Skeletal muscle tissue (tissue), 4 donors: ENCODE data around the gene URB2. TPM values are rescaled to one million over a fixed set of nuclear protein-coding genes. Genes with fewer than 3 reads are reported as not detected.
A peak's percentile ranks its signal among the peaks of the same experiment; 100 is the strongest.

Experiments
- H3K27ac ChIP-seq: one replicate; pipeline ENCODE4 v1.7.0; 2013; ENCODE audit warnings: mild to moderate bottlenecking, low read depth, low read length, inconsistent platforms
- H3K27me3 ChIP-seq, 3 donors: one replicate each; pipeline ENCODE4 v1.7.0; 2013; ENCODE audit warnings: low read length in 3 of 3; ENCODE audit not compliant: control insufficient read depth in 3 of 3, insufficient read depth in 3 of 3
- H3K36me3 ChIP-seq, 3 donors: one replicate each; pipeline ENCODE4 v1.7.0; 2013; ENCODE audit warnings: low read length in 3 of 3; ENCODE audit not compliant: control insufficient read depth in 3 of 3, insufficient read depth in 3 of 3
- H3K4me1 ChIP-seq, 3 donors: one replicate each; pipeline ENCODE4 v1.7.0; 2013; ENCODE audit warnings: low read length in 3 of 3, mild to moderate bottlenecking in 3 of 3; ENCODE audit not compliant: control insufficient read depth in 3 of 3, insufficient read depth in 3 of 3
- H3K4me3 ChIP-seq, 3 donors: one replicate each; pipeline ENCODE4 v1.7.0; 2013; ENCODE audit warnings: low read length in 3 of 3
- H3K9ac ChIP-seq, 3 donors: one replicate each; pipeline ENCODE4 v1.7.0; 2013; ENCODE audit warnings: low read length in 3 of 3, mild to moderate bottlenecking in 3 of 3, moderate library complexity in 2 of 3, low read depth in 1 of 3
- H3K9me3 ChIP-seq, 3 donors: one replicate each; pipeline ENCODE4 v1.7.0; 2013; ENCODE audit warnings: low read length in 3 of 3; ENCODE audit not compliant: control insufficient read depth in 3 of 3
- total RNA-seq: library from RNA; depleted of rRNA; stranded (reverse); fragments of >200 nt; gene quantifications from one replicate; pipeline ENCODE4 v1.2.3, GENCODE V29; 2014
- donor health status: Osteomylitis.

Gene URB2
- total RNA-seq, 1 donor from 2014 or later: 11.0 TPM

DNA sequence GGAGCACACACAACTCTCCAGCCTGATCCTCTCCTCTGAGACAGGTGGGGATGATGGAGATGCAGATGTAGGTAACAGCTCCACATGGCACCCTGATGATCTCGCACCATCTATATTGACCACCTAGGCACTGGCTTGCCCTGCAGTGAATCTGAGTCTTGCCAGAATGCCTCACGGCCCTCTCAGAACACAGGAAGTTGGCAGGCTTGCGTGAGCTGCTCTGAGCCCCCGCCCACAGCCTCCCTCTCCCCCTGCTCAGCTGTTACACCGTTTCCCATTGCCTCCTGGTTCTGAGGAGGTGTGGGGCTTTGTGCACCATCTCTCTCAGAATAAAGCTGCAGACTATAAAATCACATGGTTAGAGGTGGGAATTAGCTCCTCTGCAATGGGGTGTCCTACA lies 48.0 kb downstream of the URB2 start:
- Histone ChIP-seq H3K9me3 (no peaks in the 10 kb centered on the region), H3K36me3 (no peaks in the 10 kb centered on the region), H3K9ac (no peak overlapping the region), H3K4me3 (no peak overlapping the region), H3K27me3 (no peaks in the 10 kb centered on the region), H3K27ac (no peak overlapping the region), H3K4me1 (no peaks in the 10 kb centered on the region)

DNA sequence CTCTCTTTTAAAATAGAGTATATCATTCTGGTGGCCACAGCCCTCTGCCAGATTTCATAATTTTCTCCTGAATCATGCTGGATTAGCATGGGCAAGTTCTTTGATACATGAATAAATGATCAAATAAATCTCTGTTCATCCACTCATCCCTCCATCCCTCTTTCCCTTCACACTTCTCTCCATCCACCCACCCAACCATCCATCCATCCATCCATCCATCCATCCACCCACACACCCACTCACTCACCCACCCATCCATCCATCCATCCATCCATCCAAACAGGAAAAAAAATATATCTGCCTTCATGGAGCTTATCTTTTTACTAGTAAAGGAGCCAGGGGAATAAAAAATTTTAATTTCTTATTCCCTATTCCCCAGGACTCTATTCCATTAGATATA lies 49.3 kb downstream of the URB2 start:
- no peaks in the 10 kb centered on the region for H3K36me3 ChIP-seq
- no peak overlapping the region for H3K9ac ChIP-seq
- no peaks in the 10 kb centered on the region for H3K4me1 ChIP-seq
- H3K27ac ChIP-seq: no peak overlapping the region
- no peaks in the 10 kb centered on the region for H3K27me3 ChIP-seq
- no peaks in the 10 kb centered on the region for H3K9me3 ChIP-seq
- no peak overlapping the region for H3K4me3 ChIP-seq

DNA sequence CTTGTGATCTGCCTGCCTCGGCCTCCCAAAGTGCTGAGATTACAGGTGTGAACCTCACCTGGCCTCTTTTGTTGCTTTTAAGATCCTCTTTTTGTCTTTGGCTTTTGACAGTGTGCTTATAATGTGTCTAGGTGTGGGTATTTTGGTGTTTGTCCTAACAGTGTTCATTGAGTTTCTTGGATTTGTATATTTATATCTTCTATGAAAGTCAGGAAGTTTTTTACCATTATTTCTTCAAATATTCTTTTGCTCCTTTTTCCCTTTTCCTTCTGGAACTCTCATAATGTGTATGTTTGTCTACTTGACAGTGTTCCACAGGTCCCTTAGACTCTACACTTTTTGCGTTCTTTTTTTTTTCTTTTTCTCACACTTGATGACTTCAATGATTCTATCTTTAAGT lies 59.1 kb downstream of the URB2 start:
- Histone ChIP-seq H3K27me3 (no peaks in the 10 kb centered on the region), H3K4me1 (no peaks in the 10 kb centered on the region), H3K27ac (no peak overlapping the region), H3K9me3 (peaks cover 0 to 3% (median 2%) of the 10 kb centered on the region in 3 donors), H3K36me3 (no peaks in the 10 kb centered on the region), H3K9ac (no peak overlapping the region), H3K4me3 (no peak overlapping the region)

DNA sequence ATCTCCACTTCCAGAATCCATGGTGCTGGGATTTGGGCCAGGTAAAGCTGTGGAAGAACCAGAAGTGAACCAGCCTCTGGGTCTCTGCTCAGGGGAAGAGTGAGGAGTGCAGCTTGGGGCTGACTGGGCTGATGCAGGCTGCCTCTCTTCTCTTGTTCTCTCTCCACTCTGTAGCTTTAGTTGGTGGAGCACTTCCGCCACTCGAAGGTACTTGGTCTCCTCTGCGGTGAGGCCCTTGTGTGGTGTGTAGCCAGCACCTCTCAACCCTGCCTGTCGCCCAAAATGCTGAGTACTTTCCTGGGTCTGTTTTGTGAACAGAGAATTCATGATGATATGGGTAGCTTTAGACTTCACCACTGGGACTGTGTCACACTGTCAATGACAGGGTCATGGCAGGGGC lies 63.2 kb downstream of the URB2 start:
- no peak overlapping the region for H3K4me3 ChIP-seq
- H3K9me3 ChIP-seq: peaks cover 0 to 3% (median 2%) of the 10 kb centered on the region in 3 donors
- no peak overlapping the region for H3K9ac ChIP-seq
- H3K27me3 ChIP-seq: no peaks in the 10 kb centered on the region
- H3K4me1 ChIP-seq: peaks cover 14 to 16% (median 15%) of the 10 kb centered on the region in 3 donors
- H3K27ac ChIP-seq: no peak overlapping the region
- H3K36me3 ChIP-seq: no peaks in the 10 kb centered on the region

DNA sequence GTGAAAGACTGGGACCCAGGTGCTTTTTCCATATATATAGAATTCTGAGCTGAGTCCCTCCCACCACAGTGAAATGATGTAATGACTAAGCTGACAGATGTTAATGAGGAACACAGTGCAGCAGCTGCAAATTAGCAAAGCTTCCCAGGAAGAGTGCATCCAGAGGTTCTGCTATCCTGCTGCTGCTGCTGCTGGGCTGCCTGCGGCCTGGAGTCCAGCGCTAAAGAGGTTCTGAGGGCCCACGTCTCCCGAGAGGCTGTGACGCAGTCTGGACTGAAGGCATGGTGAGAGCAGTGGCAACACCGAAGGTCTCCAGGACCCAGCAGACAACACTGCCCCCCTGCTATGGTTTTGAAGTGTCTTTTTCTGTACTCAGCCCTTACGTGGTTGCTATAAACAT lies 63.9 kb downstream of the URB2 start:
- no peaks in the 10 kb centered on the region for H3K36me3 ChIP-seq
- H3K27me3 ChIP-seq: no peaks in the 10 kb centered on the region
- H3K4me3 ChIP-seq: no peak overlapping the region
- peaks cover 0 to 2% (median 0%) of the 10 kb centered on the region in 3 donors for H3K9me3 ChIP-seq
- peaks cover 20 to 23% (median 22%) of the 10 kb centered on the region in 3 donors for H3K4me1 ChIP-seq
- H3K27ac ChIP-seq: no peak overlapping the region
- no peak overlapping the region for H3K9ac ChIP-seq

DNA sequence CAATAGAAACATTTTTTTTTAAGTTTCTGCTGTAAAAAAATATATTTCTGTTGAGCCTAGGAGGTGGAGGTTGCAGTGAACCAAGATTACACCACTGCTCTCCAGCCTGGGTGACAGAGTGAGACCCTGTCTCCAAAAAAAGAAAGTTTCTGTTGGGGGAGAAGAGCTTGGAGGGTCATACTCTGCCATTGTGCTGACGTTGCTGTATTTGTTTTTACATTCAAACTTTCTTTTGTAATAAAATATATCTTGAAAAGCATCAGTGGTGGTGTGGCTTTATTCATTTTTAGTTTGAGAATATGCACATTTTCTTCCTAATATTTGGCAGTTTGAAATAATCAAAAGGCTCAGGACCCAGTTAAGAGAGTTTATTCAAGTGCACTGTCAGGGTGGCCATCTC lies 64.6 kb downstream of the URB2 start:
- Histone ChIP-seq H3K36me3 (no peaks in the 10 kb centered on the region), H3K27ac (no peak overlapping the region), H3K9ac (no peak overlapping the region), H3K4me1 (peaks cover 21 to 25% (median 23%) of the 10 kb centered on the region in 3 donors), H3K27me3 (no peaks in the 10 kb centered on the region), H3K4me3 (no peak overlapping the region), H3K9me3 (no peaks in the 10 kb centered on the region)

DNA sequence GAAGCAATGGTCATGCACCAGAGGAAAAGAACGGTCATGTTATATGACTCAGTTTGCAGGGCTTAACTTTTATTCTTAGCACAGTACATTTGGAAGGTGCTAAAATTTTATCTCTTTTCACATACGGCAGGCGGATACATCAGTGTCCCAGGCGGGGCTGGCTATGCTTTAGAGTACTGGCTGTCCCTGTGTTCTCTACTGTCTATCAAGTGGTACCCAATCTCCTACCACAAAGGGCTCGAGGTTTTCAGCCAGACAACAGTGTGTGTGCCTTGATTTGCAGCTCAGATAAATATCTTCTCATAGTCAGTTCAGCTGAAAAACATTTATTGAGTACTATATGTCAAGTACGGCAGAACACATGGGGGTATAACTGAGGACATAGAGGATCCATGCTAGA lies 65.3 kb downstream of the URB2 start:
- Histone ChIP-seq H3K27me3 (no peaks in the 10 kb centered on the region), H3K4me3 (no peak overlapping the region), H3K4me1 (peaks cover 21 to 25% (median 23%) of the 10 kb centered on the region in 3 donors), H3K27ac (no peak overlapping the region), H3K36me3 (no peaks in the 10 kb centered on the region), H3K9me3 (no peaks in the 10 kb centered on the region), H3K9ac (no peak overlapping the region)

DNA sequence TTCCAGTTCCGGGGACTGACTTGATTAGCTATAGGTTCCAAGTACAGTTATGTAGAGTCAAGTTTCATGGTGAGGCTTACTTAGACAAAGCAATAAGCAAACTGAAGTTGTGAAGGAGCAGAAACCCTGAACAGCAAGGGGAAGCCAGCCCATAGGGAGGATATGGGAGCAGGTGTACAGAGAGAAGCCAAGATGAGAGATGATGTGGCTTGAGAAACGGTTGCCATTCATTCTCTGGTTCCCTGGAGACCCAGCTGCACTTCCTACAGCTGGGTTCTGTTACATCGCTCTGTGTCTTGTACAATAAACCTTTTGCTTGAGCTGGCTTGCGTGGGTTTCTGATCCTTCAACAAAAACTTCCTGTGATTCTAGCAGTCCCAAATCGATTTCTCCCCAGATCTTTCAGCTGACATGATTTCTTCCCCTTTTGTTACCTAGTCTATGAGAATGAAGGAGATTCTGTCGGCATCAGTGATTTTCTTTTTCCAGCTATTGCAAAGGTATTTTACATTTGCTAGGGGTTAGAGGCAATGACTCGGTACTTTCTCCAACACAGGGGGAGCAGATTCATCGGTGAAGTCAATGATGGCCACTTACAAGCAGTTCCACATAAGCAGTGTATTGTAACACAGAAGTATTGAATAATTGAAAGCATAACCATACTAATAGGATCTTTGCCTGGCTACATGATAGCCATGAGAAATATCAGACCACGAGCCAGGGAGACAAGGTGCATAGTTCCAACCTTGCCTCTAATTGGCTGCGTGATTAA lies 67.3 kb downstream of the URB2 start:
- Histone ChIP-seq H3K9ac (peak overlapping the region in 1 of 3 donors; percentile 64), H3K4me3 (peak overlapping the region in 2 of 3 donors; percentile 20 to 49), H3K27me3 (no peaks in the 10 kb centered on the region), H3K4me1 (peaks cover 21 to 25% (median 23%) of the 10 kb centered on the region in 3 donors), H3K27ac (peak overlapping the region; percentile 69), H3K36me3 (no peaks in the 10 kb centered on the region), H3K9me3 (no peaks in the 10 kb centered on the region)

DNA sequence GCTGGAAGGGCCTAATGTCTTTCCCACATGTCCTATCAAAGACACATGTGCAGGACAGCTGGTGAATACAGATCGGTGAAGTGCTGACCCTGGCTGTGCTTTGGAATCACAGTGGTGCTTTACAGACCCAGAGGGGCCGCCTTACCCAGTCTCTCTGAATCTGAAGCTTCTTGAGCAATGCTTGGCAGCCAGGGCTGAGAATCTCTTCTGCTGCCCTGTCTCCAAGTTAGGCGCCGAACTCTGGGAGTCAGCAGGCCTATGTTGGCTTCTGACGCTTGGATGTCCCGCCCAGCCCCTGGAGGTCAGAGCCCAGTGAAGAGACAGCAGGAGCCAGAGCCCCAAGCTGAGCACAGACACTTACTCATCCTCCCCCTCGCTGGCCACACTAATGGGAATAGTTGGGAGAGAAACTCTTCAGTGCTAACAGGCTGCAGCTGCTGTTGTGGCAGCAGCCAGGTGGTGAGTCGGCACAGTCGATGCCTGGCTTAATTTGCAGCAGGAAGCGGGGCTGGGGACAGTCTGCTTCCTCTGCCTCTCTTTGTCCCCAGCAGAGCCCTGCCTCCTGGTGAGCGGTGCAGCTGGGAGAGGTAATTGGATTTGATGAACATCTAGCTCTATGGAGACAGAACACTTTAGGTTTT lies 68.1 kb downstream of the URB2 start:
- peak overlapping the region in 2 of 3 donors; percentile 23 to 64 for H3K9ac ChIP-seq
- H3K4me3 ChIP-seq: peak overlapping the region in 2 of 3 donors; percentile 20 to 49
- no peaks in the 10 kb centered on the region for H3K9me3 ChIP-seq
- peak overlapping the region; percentile 69 for H3K27ac ChIP-seq
- no peaks in the 10 kb centered on the region for H3K36me3 ChIP-seq
- no peaks in the 10 kb centered on the region for H3K27me3 ChIP-seq
- peaks cover 21 to 25% (median 23%) of the 10 kb centered on the region in 3 donors for H3K4me1 ChIP-seq

DNA sequence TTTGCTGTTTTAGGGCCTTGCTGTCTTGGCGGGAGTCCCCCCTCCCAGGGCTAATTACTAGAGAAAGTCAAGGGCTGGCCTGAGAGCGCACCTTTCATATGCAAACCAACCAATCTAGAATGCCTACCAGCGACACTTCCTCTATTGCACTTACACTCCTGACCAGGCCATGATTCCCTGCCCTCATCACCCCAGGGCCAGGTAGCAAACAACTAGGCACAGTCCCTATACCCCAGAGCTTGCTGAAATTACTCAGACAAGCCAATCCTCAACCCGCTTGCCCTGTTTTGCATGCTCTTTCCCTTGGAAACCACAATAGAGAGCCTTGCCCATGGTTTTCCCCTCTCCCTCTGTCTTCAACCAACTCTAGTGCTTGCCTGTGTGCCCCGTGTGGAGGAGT lies 70.3 kb downstream of the URB2 start:
- Histone ChIP-seq H3K9me3 (no peaks in the 10 kb centered on the region), H3K9ac (no peak overlapping the region), H3K4me1 (peaks cover 23 to 30% (median 27%) of the 10 kb centered on the region in 3 donors), H3K4me3 (no peak overlapping the region), H3K27ac (no peak overlapping the region), H3K27me3 (no peaks in the 10 kb centered on the region), H3K36me3 (no peaks in the 10 kb centered on the region)
